ENCODE data around the gene CTNNA2.

The CTNNA2 gene

DNA sequence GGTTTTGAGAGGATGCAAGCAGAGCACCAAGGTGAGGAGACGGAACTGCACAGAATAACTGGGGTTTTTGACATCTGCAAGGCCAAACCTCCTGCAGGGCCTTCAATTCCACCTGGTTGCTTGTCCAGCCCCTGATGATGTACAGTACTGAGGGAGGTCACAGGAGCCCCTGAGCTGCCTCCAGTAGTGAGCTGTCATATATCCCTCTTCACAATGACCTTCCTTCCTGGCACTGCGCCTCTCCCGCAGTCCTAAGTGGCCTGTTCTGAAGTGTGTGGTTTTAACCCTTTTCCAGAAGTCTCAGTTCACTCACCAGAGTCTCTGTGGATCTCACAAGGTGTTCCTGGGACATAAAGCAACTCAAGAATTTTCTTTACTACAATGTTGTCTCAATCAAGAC, 746.4 kb downstream of the CTNNA2 start:
- H3K27ac ChIP-seq: no peak overlapping the region

DNA sequence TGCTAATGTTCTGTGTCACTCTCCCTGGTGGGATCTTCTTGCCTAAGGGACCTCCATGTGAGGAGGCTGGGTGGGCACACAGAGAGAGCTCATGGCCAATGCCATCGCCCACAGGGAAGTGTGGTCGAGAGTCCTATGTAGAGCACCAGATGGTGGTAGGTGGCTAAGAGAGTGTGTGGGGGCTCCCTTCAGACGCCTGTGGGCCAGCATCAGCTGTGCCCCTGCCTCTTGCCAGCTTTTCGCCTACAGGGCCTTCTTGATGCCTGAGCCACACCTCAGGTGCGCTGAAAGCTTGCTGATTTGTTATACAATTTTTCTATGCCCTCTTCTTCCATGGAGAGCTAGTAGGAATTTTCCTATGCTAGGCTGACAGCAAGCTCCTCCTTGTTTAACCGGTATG, 753.4 kb downstream of the CTNNA2 start:
- no peak overlapping the region for H3K27ac ChIP-seq
- no peak for TF ChIP-seq ZFX (IDR thresholded peaks at IDR 0.05; ENCODE audit: borderline replicate concordance)
- TF ChIP-seq, protein P1, sequence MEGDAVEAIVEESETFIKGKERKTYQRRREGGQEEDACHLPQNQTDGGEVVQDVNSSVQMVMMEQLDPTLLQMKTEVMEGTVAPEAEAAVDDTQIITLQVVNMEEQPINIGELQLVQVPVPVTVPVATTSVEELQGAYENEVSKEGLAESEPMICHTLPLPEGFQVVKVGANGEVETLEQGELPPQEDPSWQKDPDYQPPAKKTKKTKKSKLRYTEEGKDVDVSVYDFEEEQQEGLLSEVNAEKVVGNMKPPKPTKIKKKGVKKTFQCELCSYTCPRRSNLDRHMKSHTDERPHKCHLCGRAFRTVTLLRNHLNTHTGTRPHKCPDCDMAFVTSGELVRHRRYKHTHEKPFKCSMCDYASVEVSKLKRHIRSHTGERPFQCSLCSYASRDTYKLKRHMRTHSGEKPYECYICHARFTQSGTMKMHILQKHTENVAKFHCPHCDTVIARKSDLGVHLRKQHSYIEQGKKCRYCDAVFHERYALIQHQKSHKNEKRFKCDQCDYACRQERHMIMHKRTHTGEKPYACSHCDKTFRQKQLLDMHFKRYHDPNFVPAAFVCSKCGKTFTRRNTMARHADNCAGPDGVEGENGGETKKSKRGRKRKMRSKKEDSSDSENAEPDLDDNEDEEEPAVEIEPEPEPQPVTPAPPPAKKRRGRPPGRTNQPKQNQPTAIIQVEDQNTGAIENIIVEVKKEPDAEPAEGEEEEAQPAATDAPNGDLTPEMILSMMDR (IDR thresholded peaks at IDR 0.05): no peak

More for the DNA sequence above, 746.4 kb downstream of the CTNNA2 start:
- no peak for TF ChIP-seq ZFX (IDR thresholded peaks at IDR 0.05; ENCODE audit: borderline replicate concordance)
- TF ChIP-seq, protein P1 (IDR thresholded peaks at IDR 0.05): no peak

DNA sequence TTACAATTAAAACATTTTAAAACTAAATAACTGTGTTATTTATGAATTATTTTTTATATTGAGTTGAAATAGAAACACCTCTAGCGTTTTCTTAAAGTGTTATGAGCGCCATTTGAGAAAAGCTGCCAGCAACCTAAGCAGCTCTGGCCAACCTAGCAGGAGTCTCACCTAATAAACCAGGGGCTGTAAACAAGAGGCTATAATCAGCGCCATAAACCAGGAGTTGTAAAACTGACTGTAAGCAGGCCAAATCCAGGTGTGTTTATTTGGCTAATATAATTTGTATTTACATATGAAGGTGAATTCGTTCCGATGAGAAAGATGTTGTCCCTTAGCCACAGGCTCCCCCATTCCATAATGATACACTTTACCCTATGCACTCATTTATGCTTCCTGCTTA, 757.0 kb downstream of the CTNNA2 start:
- TF ChIP-seq ZFX (IDR thresholded peaks at IDR 0.05; ENCODE audit: borderline replicate concordance): no peak
- TF ChIP-seq, protein P1 (IDR thresholded peaks at IDR 0.05): no peak
- H3K27ac ChIP-seq: no peak overlapping the region

DNA sequence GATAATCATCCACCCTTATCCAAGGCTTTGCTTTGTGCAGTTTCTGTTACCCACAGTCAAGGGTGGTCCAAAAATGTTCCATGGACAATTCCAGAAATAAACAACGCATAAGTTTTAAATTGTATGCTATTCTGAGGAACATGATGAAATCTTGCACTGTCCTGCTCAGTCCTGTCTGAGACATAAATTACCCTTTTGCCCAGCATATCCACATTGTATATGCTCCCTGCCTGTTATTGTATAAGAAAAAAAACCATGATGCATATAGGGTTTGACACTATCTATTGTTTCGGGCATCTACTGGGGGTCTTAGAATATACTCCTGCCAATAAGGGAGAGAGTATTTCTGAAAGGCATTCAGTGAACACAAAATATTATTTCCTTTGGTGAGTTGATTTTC, 767.7 kb downstream of the CTNNA2 start:
- H3K27ac ChIP-seq: no peak overlapping the region
- TF ChIP-seq, protein P1 (IDR thresholded peaks at IDR 0.05): no peak
- no peak for TF ChIP-seq ZFX (IDR thresholded peaks at IDR 0.05; ENCODE audit: borderline replicate concordance)

DNA sequence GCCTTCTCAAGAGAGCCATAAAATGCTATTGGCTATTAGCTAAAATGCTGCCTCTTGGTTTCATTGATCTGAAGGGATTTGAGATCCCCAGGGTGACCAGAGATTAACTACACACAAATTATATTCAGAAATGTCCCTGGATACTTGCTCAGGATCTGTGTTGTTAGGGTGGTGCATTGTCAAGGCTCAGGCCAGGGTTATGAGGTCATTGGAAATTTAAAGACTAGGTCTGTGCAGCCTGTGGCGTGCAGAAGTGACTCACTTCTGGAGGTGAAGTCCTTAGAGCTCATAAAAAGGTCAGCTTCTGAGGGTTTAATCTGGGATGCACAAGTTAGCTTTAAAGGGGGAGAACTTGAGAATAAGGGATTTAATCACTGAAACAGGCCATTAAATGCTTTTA, 768.2 kb downstream of the CTNNA2 start:
- H3K27ac ChIP-seq: no peak overlapping the region
- TF ChIP-seq, protein P1 (IDR thresholded peaks at IDR 0.05): no peak
- no peak for TF ChIP-seq ZFX (IDR thresholded peaks at IDR 0.05; ENCODE audit: borderline replicate concordance)

DNA sequence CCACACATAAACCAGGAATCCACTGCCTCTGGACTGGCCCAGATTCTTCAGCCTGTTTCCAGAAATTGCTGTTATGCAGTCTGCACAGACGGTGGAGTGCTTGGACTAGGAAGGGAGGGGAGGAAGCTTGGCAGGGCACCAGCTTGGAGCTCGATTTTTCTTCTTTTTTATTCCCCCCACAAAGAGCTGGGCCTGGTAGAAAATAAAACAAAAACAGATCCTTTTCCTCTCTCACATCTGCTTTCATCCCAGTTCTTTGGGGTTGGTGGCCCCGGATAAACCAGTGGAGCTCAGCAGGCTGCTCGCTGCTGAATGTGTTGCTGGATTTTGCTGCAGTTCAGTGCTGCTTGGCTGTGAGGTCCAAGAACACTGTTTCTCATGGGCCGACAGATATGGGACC, 775.7 kb downstream of the CTNNA2 start:
- no peak overlapping the region for H3K27ac ChIP-seq
- TF ChIP-seq, protein P1 (IDR thresholded peaks at IDR 0.05): peak; percentile 19; the same call in 1 of the 2 replicates
- TF ChIP-seq ZFX (IDR thresholded peaks at IDR 0.05; ENCODE audit: borderline replicate concordance): no peak

DNA sequence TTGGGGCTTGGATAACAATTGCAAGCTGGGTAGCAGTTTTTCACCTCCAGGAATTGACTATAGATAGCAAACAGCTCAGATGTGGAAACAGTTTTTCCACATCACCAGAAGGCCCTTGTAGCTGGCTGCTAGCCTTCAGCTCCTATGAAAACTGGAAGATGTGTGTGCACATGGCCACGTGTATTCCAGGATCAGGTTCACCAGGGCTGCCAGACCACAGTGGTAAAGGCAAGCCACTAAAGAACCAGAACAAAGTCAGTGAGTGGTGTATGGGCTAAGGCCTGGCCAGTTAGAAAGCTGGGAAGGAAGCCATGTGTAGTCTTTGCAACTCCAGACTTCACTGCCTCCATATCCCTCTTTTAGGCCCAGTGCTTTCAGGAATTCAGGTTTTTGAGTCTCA, 778.8 kb downstream of the CTNNA2 start:
- H3K27ac ChIP-seq: no peak overlapping the region
- no peak for TF ChIP-seq ZFX (IDR thresholded peaks at IDR 0.05; ENCODE audit: borderline replicate concordance)
- TF ChIP-seq, protein P1 (IDR thresholded peaks at IDR 0.05): no peak

All from 22Rv1 (cell line).